Measurements from ENCODE around the gene RNF157.

The RNF157 gene

GRCh38 chr17:76136276-76137000, 103.9 kb downstream of the RNF157 start:
- Histone ChIP-seq H3K4me3 (ENCODE audit: low read depth, low read length) (no peak overlapping the region), H3K4me2 (ENCODE audit: low read length) (no peak overlapping the region), H3K27me3 (ENCODE audit: control insufficient read depth, insufficient read depth, low read length) (peaks cover 9% of the 10 kb centered on the region), H3K27ac (no peak overlapping the region), H3K4me1 (peaks cover 3% of the 10 kb centered on the region), H3K9ac (no peak overlapping the region), H3K9me3 (ENCODE audit: control insufficient read depth, low read length) (no peaks in the 10 kb centered on the region), H3K36me3 (ENCODE audit: control insufficient read depth, insufficient read depth, low read length) (no peaks in the 10 kb centered on the region), H3K79me2 (no peaks in the 10 kb centered on the region), H2AFZ (no peak overlapping the region)
- TF ChIP-seq, protein P1, sequence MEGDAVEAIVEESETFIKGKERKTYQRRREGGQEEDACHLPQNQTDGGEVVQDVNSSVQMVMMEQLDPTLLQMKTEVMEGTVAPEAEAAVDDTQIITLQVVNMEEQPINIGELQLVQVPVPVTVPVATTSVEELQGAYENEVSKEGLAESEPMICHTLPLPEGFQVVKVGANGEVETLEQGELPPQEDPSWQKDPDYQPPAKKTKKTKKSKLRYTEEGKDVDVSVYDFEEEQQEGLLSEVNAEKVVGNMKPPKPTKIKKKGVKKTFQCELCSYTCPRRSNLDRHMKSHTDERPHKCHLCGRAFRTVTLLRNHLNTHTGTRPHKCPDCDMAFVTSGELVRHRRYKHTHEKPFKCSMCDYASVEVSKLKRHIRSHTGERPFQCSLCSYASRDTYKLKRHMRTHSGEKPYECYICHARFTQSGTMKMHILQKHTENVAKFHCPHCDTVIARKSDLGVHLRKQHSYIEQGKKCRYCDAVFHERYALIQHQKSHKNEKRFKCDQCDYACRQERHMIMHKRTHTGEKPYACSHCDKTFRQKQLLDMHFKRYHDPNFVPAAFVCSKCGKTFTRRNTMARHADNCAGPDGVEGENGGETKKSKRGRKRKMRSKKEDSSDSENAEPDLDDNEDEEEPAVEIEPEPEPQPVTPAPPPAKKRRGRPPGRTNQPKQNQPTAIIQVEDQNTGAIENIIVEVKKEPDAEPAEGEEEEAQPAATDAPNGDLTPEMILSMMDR (IDR thresholded peaks at IDR 0.05) = no peak

- H3K4me2 ChIP-seq (ENCODE audit: low read length) = no peak overlapping the region
- H3K27ac ChIP-seq = no peak overlapping the region
- no peaks in the 10 kb centered on the region for H3K36me3 ChIP-seq (ENCODE audit: control insufficient read depth, insufficient read depth, low read length)
- H3K9ac ChIP-seq = no peak overlapping the region
- no peak overlapping the region for H2AFZ ChIP-seq
- peaks cover 9% of the 10 kb centered on the region for H3K27me3 ChIP-seq (ENCODE audit: control insufficient read depth, insufficient read depth, low read length)
- H3K4me3 ChIP-seq (ENCODE audit: low read depth, low read length) = no peak overlapping the region
- TF ChIP-seq, protein P1 (IDR thresholded peaks at IDR 0.05) = no peak
- H3K9me3 ChIP-seq (ENCODE audit: control insufficient read depth, low read length) = no peaks in the 10 kb centered on the region
- H3K4me1 ChIP-seq = no peaks in the 10 kb centered on the region
- H3K79me2 ChIP-seq = no peaks in the 10 kb centered on the region
Observed at GRCh38 chr17:76135810-76136188, 104.5 kb downstream of the RNF157 start.

GRCh38 chr17:76134911-76135809, 105.1 kb downstream of the RNF157 start:
- H3K4me3 ChIP-seq (ENCODE audit: low read depth, low read length) = no peak overlapping the region
- TF ChIP-seq, protein P1 (IDR thresholded peaks at IDR 0.05) = no peak

GRCh38 chr17:76132574-76133338, 107.5 kb downstream of the RNF157 start:
- no peaks in the 10 kb centered on the region for H3K9me3 ChIP-seq (ENCODE audit: control insufficient read depth, low read length)
- H3K27me3 ChIP-seq (ENCODE audit: control insufficient read depth, insufficient read depth, low read length) = no peaks in the 10 kb centered on the region
- no peak overlapping the region for H3K27ac ChIP-seq
- H3K4me1 ChIP-seq = no peaks in the 10 kb centered on the region
- H3K4me2 ChIP-seq (ENCODE audit: low read length) = no peak overlapping the region
- H3K36me3 ChIP-seq (ENCODE audit: control insufficient read depth, insufficient read depth, low read length) = no peaks in the 10 kb centered on the region
- H3K79me2 ChIP-seq = no peaks in the 10 kb centered on the region
- TF ChIP-seq, protein P1 (IDR thresholded peaks at IDR 0.05) = no peak
- H3K4me3 ChIP-seq (ENCODE audit: low read depth, low read length) = no peak overlapping the region
- no peak overlapping the region for H3K9ac ChIP-seq
- H2AFZ ChIP-seq = no peak overlapping the region

More at GRCh38 chr17:76134911-76135809, 105.1 kb downstream of the RNF157 start:
- Histone ChIP-seq H3K9ac (no peak overlapping the region), H3K79me2 (no peaks in the 10 kb centered on the region), H3K9me3 (ENCODE audit: control insufficient read depth, low read length) (no peaks in the 10 kb centered on the region), H3K36me3 (ENCODE audit: control insufficient read depth, insufficient read depth, low read length) (no peaks in the 10 kb centered on the region), H3K27me3 (ENCODE audit: control insufficient read depth, insufficient read depth, low read length) (peaks cover 5% of the 10 kb centered on the region), H3K4me2 (ENCODE audit: low read length) (no peak overlapping the region), H3K4me1 (no peaks in the 10 kb centered on the region), H3K27ac (no peak overlapping the region), H2AFZ (no peak overlapping the region)

Measured in parathyroid adenoma (tissue), 2 donors.